ENCODE results near the gene SEC24D.

The SEC24D gene

DNA sequence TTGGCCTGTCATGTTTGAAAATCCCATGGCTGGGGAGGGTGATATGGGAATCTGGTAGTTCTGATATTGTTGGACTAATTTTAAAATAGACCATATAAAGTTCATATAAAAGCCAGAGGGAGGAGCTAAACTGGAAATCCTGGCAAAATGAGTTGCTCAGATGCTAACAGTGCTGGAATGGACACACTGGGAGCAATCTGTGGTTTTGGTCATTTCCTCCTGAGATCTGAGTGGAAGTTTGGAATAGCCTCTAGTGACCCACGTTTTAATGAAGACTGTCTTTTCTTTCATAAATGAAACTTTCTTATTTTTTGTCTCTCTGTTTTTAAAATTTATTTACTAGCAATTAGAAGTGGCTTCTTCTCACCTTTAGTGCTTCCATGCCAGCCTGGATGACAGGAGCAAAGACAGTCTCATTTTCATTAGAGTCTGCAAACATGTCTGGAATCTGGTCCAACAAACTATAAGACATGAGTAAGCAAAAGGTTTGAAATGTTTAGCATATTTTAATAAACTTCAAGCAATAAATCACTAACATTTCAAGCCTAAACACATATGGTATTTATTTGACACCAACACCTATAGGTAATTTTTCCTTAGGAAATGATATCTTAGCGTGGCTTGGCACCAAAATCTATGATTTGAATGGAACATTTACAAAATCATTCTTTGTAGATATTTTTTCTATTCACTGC is 84.2 kb downstream of the SEC24D start:
- peaks cover 12% of the 10 kb centered on the region for H3K4me1 ChIP-seq (ENCODE audit: control insufficient read depth, insufficient read depth, low read length)
- peaks cover 2 to 6% of the 10 kb centered on the region in 2 donors for H3K36me3 ChIP-seq (ENCODE audit: control insufficient read depth in 2 of 2, insufficient read depth in 2 of 2, low read length in 2 of 2)
- H3K27me3 ChIP-seq (ENCODE audit: control insufficient read depth in 1 of 2, insufficient read depth in 2 of 2, low read length in 2 of 2), result no peaks in the 10 kb centered on the region
- no peaks in the 10 kb centered on the region for H3K9me3 ChIP-seq (ENCODE audit: control insufficient read depth in 2 of 2, low read length in 2 of 2)
- H3K4me3 ChIP-seq (ENCODE audit: low read length in 2 of 2), result no peak overlapping the region
- no peak overlapping the region for H3K9ac ChIP-seq (ENCODE audit: low read length in 2 of 2)
- peak overlapping the region; percentile 56 for H3K27ac ChIP-seq (ENCODE audit: low read length)

DNA sequence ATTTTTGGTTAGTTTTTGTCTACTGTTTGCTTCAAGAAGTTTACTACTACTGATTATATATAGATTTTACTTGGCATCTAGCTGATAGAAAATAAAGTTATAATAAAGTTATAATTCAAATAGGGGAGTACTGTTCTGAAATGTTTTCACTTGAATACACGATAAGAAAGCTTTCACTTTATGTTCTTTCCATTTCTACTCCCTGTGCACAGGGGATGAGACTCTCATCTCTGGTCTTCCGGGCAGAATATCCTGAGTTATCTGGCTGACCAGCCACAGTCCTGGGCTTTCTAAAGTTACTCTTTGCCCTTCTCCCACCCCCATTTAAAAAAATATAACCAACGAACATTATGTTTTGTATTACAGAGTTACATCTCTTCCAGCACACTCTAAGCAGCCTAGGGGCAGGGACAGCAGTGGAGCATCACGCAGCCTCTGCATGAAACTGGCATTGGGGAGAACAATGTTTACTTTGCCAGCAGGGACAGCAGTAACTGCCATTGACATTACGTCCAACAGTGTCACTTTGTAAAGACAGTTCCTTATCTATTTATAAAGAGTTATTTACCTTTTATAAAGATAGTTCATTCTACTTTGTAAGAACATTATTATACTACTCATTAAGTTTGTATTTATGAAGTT is 86.5 kb downstream of the SEC24D start:
- peak overlapping the region; percentile 59 to 66 for H3K9ac ChIP-seq (ENCODE audit: low read length in 2 of 2)
- peaks cover 13% of the 10 kb centered on the region for H3K4me1 ChIP-seq (ENCODE audit: control insufficient read depth, insufficient read depth, low read length)
- peaks cover 2 to 6% of the 10 kb centered on the region in 2 donors for H3K36me3 ChIP-seq (ENCODE audit: control insufficient read depth in 2 of 2, insufficient read depth in 2 of 2, low read length in 2 of 2)
- H3K27me3 ChIP-seq (ENCODE audit: control insufficient read depth in 1 of 2, insufficient read depth in 2 of 2, low read length in 2 of 2), result no peaks in the 10 kb centered on the region
- H3K9me3 ChIP-seq (ENCODE audit: control insufficient read depth in 2 of 2, low read length in 2 of 2), result no peaks in the 10 kb centered on the region
- peak overlapping the region; percentile 41 to 52 for H3K4me3 ChIP-seq (ENCODE audit: low read length in 2 of 2)
- peak overlapping the region; percentile 80 for H3K27ac ChIP-seq (ENCODE audit: low read length)

DNA sequence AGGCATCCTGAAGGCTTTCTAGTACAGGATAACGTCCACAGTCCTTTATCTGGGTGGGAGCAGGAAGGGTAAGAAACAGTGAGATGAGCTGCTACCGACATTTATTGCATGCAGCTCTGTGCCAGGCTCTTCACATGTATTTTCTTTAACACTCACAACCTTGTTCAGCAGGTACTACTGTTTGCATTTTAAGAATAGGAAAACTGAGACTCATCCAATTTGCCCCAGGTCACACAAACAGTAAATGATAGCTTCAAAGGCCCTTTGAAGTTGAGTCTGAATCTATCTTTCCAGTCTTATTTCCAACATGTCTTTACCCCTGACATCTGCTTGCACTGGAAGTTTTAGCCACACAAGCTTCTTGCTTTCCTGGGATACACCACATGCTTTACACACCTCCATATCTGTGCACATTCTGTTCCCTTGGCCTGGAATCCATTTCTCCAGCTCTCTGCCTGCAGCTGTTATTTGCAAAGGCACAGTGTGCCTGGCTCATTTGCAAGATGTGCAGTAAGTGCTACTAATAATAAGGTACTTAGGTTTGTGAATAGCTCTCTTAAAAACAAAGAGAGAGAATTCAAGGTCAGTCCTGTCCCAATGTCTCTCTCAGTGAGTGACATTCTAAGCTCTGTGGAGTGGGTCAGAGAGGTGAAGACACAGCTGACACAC is 89.5 kb downstream of the SEC24D start:
- no peaks in the 10 kb centered on the region for H3K9me3 ChIP-seq (ENCODE audit: control insufficient read depth in 2 of 2, low read length in 2 of 2)
- H3K27me3 ChIP-seq (ENCODE audit: control insufficient read depth in 1 of 2, insufficient read depth in 2 of 2, low read length in 2 of 2), result no peaks in the 10 kb centered on the region
- peaks cover 17% of the 10 kb centered on the region for H3K4me1 ChIP-seq (ENCODE audit: control insufficient read depth, insufficient read depth, low read length)
- H3K36me3 ChIP-seq (ENCODE audit: control insufficient read depth in 2 of 2, insufficient read depth in 2 of 2, low read length in 2 of 2), result peaks cover 8% of the 10 kb centered on the region in 2 donors
- H3K4me3 ChIP-seq (ENCODE audit: low read length in 2 of 2), result no peak overlapping the region
- H3K27ac ChIP-seq (ENCODE audit: low read length), result peak overlapping the region; percentile 71
- H3K9ac ChIP-seq (ENCODE audit: low read length in 2 of 2), result no peak overlapping the region

DNA sequence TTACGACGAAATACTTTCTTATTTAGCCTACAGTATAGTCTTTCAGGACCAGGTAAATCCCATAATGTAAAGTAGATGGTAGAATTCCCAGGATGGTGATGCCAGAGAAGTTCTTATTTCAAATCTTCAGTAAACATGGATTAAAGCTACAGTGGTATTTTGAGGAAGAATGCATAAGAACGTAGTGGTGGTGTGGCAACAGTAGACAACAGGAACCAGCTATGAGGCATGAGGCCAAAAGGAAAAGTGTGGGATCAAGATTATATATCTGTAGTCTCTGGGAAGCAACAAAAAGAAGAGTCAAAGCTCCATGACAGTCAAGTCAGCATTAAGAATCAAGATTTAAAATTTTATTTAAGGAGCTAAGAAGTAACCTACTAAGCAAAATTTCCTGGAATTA is 90.6 kb downstream of the SEC24D start:
- peak overlapping the region in 1 of 2 donors; percentile 4 for H3K9ac ChIP-seq (ENCODE audit: low read length in 2 of 2)
- H3K27ac ChIP-seq (ENCODE audit: low read length), result peak overlapping the region; percentile 83
- no peaks in the 10 kb centered on the region for H3K9me3 ChIP-seq (ENCODE audit: control insufficient read depth in 2 of 2, low read length in 2 of 2)
- peaks cover 7 to 8% of the 10 kb centered on the region in 2 donors for H3K36me3 ChIP-seq (ENCODE audit: control insufficient read depth in 2 of 2, insufficient read depth in 2 of 2, low read length in 2 of 2)
- peaks cover 23% of the 10 kb centered on the region for H3K4me1 ChIP-seq (ENCODE audit: control insufficient read depth, insufficient read depth, low read length)
- no peaks in the 10 kb centered on the region for H3K27me3 ChIP-seq (ENCODE audit: control insufficient read depth in 1 of 2, insufficient read depth in 2 of 2, low read length in 2 of 2)
- no peak overlapping the region for H3K4me3 ChIP-seq (ENCODE audit: low read length in 2 of 2)

DNA sequence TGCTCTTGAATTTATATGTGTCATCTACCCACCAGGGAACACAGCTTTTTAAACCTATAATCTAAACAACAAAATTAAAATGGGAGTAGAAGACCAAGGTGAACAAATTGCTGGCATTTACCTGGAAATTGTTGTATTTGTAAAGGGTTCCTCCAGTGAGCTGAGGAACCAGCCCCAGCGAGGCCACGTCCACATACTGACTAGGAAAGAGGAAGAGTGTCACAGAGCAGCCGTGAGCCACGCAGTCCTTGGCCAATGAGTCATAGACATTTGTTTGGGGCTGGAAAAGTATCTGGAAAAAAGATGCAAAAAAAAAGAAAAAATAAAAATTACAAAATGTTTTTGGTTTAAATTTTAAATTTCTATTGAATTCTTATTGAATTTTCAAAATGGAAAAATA is 92.1 kb downstream of the SEC24D start:
- Histone ChIP-seq H3K27me3 (ENCODE audit: control insufficient read depth in 1 of 2, insufficient read depth in 2 of 2, low read length in 2 of 2) (no peaks in the 10 kb centered on the region), H3K36me3 (ENCODE audit: control insufficient read depth in 2 of 2, insufficient read depth in 2 of 2, low read length in 2 of 2) (peaks cover 7 to 12% of the 10 kb centered on the region in 2 donors), H3K9ac (ENCODE audit: low read length in 2 of 2) (peak overlapping the region in 1 of 2 donors; percentile 4), H3K9me3 (ENCODE audit: control insufficient read depth in 2 of 2, low read length in 2 of 2) (no peaks in the 10 kb centered on the region), H3K4me3 (ENCODE audit: low read length in 2 of 2) (no peak overlapping the region), H3K4me1 (ENCODE audit: control insufficient read depth, insufficient read depth, low read length) (peaks cover 22% of the 10 kb centered on the region), H3K27ac (ENCODE audit: low read length) (peak overlapping the region; percentile 83)

DNA sequence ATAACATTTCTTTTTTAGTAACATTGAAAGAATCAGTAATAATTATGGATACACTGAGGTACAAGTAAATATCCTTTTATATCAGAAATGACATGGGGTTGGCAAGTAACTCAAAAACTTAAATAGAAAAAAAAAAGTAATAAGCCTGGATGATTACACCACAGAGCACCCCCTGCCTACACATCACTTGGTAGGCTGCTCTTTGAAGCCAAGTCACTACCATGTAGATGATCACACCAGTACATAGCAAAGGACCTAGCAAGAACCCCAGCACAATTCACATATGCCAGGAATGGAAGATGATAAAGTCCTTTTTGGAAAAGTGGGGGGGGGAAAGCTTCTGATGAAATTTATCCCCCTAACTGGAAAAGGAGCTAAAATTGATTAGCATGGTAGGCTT is 93.9 kb downstream of the SEC24D start:
- Histone ChIP-seq H3K27ac (ENCODE audit: low read length) (peak overlapping the region; percentile 47), H3K36me3 (ENCODE audit: control insufficient read depth in 2 of 2, insufficient read depth in 2 of 2, low read length in 2 of 2) (peaks cover 8 to 12% of the 10 kb centered on the region in 2 donors), H3K9me3 (ENCODE audit: control insufficient read depth in 2 of 2, low read length in 2 of 2) (no peaks in the 10 kb centered on the region), H3K27me3 (ENCODE audit: control insufficient read depth in 1 of 2, insufficient read depth in 2 of 2, low read length in 2 of 2) (no peaks in the 10 kb centered on the region), H3K9ac (ENCODE audit: low read length in 2 of 2) (peak overlapping the region in 1 of 2 donors; percentile 54), H3K4me1 (ENCODE audit: control insufficient read depth, insufficient read depth, low read length) (peaks cover 19% of the 10 kb centered on the region), H3K4me3 (ENCODE audit: low read length in 2 of 2) (no peak overlapping the region)

DNA sequence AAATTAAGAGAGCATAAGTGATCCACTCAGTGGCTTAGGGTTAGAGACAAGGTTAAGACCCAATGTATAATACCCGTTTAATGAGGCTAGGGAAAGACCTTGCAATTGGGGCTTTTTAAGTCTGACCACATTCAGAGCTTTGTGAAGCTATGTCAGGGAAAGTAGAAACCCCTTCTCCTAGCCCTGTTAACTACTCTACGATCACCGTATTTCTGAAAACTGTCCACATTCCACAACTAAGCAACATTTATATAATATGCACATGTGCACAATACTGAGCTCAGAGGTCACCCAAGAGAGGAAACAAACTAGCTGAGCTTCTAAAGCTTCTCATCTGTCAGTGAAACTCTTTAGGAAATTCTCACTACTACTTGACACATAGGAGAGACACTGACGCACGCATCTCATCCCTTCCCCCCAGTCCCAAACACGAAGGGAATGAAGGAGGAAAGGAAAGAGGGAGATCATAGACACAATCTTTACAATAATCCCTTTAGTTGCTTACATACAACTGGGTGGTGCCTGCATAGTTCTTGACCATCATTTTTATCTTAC is 94.5 kb downstream of the SEC24D start:
- Histone ChIP-seq H3K4me1 (ENCODE audit: control insufficient read depth, insufficient read depth, low read length) (peaks cover 14% of the 10 kb centered on the region), H3K27me3 (ENCODE audit: control insufficient read depth in 1 of 2, insufficient read depth in 2 of 2, low read length in 2 of 2) (no peaks in the 10 kb centered on the region), H3K4me3 (ENCODE audit: low read length in 2 of 2) (peak overlapping the region; percentile 61), H3K9me3 (ENCODE audit: control insufficient read depth in 2 of 2, low read length in 2 of 2) (no peaks in the 10 kb centered on the region), H3K27ac (ENCODE audit: low read length) (peak overlapping the region; percentile 56), H3K36me3 (ENCODE audit: control insufficient read depth in 2 of 2, insufficient read depth in 2 of 2, low read length in 2 of 2) (peaks cover 8 to 12% of the 10 kb centered on the region in 2 donors), H3K9ac (ENCODE audit: low read length in 2 of 2) (peak overlapping the region; percentile 48 to 54)

DNA sequence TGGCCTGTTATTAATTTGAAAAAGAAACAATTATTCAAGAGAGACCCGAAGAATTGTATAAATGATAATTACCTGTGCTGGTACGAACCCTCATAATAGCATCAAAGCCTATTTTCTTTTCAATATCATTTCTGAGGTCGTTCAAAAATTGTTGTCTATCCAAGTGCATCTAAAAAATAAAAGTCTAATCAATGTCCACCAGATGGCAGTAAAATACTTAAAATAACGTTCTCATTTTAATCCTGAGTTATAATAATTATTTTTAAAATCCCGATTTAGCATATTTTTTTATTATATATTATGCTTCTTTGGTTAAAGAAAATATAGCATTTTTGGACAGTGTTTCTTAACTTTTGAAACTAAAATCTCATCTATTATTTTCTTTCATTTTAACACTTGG is 95.1 kb downstream of the SEC24D start:
- Histone ChIP-seq H3K9me3 (ENCODE audit: control insufficient read depth in 2 of 2, low read length in 2 of 2) (no peaks in the 10 kb centered on the region), H3K27ac (ENCODE audit: low read length) (peak overlapping the region; percentile 71), H3K4me1 (ENCODE audit: control insufficient read depth, insufficient read depth, low read length) (peaks cover 14% of the 10 kb centered on the region), H3K9ac (ENCODE audit: low read length in 2 of 2) (peak overlapping the region; percentile 22 to 54), H3K4me3 (ENCODE audit: low read length in 2 of 2) (peak overlapping the region in 1 of 2 donors; percentile 61), H3K27me3 (ENCODE audit: control insufficient read depth in 1 of 2, insufficient read depth in 2 of 2, low read length in 2 of 2) (no peaks in the 10 kb centered on the region), H3K36me3 (ENCODE audit: control insufficient read depth in 2 of 2, insufficient read depth in 2 of 2, low read length in 2 of 2) (peaks cover 8 to 12% of the 10 kb centered on the region in 2 donors)

DNA sequence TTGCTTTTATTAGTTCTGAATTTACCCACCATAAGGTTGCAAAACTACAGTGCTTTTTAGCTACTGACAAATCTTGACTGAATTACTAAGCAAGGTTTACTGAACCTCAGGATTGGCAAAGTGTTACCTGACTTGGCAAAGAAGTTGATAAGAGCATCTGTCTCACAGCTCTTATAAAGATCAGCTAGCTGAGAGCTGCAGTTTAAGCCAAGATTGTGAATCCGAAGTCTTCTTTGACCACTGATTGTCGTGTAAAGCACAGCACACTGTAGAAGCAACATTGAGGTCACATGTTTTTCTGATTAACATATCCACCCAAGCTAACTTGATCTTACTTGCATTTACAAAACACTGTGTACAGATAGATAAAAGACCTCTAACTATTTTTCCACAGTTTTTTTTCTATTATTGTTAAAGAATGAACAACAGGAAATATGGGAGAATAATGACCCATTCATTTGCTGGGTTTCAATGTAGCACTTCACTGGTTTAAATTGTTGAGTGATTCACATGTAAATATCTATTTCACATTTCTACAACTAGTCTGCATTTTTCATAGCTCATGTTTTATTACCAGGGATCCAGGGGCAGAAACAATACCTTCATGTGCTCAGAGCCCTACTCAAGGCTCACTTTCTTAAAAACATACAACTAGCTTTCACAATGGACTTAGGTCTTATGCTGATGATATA is 96.8 kb downstream of the SEC24D start:
- H3K4me3 ChIP-seq (ENCODE audit: low read length in 2 of 2), result no peak overlapping the region
- peaks cover 12% of the 10 kb centered on the region for H3K4me1 ChIP-seq (ENCODE audit: control insufficient read depth, insufficient read depth, low read length)
- H3K9ac ChIP-seq (ENCODE audit: low read length in 2 of 2), result peak overlapping the region in 1 of 2 donors; percentile 50
- H3K36me3 ChIP-seq (ENCODE audit: control insufficient read depth in 2 of 2, insufficient read depth in 2 of 2, low read length in 2 of 2), result peaks cover 8 to 12% of the 10 kb centered on the region in 2 donors
- H3K9me3 ChIP-seq (ENCODE audit: control insufficient read depth in 2 of 2, low read length in 2 of 2), result no peaks in the 10 kb centered on the region
- no peaks in the 10 kb centered on the region for H3K27me3 ChIP-seq (ENCODE audit: control insufficient read depth in 1 of 2, insufficient read depth in 2 of 2, low read length in 2 of 2)
- peak overlapping the region; percentile 71 for H3K27ac ChIP-seq (ENCODE audit: low read length)

DNA sequence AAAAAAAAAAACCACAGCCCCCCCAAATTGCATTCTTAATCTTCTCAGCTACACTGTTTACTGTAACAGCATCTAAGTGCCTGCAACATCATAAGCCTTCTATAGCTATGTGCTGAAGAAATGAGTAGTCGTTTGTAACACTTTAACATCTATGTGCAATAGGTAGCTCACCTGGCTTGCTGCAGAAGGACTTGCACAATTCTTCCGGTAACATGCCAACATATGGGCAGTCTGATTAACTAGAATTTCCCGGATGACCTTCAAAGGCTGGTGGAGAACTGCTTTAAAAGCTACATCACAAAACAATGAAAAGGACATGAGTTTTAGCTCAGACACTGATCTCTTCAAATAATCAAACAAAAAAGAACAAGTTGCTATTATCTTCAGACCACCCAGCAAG is 97.8 kb downstream of the SEC24D start:
- Histone ChIP-seq H3K36me3 (ENCODE audit: control insufficient read depth in 2 of 2, insufficient read depth in 2 of 2, low read length in 2 of 2) (peaks cover 2 to 7% of the 10 kb centered on the region in 2 donors), H3K9me3 (ENCODE audit: control insufficient read depth in 2 of 2, low read length in 2 of 2) (no peaks in the 10 kb centered on the region), H3K4me1 (ENCODE audit: control insufficient read depth, insufficient read depth, low read length) (peaks cover 12% of the 10 kb centered on the region), H3K4me3 (ENCODE audit: low read length in 2 of 2) (no peak overlapping the region), H3K27me3 (ENCODE audit: control insufficient read depth in 1 of 2, insufficient read depth in 2 of 2, low read length in 2 of 2) (no peaks in the 10 kb centered on the region), H3K27ac (ENCODE audit: low read length) (peak overlapping the region; percentile 71), H3K9ac (ENCODE audit: low read length in 2 of 2) (no peak overlapping the region)

Data from stomach smooth muscle (tissue), 2 donors.